C4-2B (cell line): ENCODE measurements around the gene RGMB.

Experiments
- CTCF ChIP-seq: fragments of 450-650 bp; conservative IDR thresholded peaks from 2 replicates; pipeline ENCODE4 v1.5.1; 2017; ENCODE audit warnings: mild to moderate bottlenecking
- ZFX ChIP-seq: fragments of 450-650 bp; IDR thresholded peaks from 2 replicates; pipeline ENCODE4 v1.6.1; 2017

- TF ChIP-seq CTCF (no peak), ZFX (no peak)
These were observed 3.1 kb upstream of the RGMB start for GRCh38 chr5:98770209-98770910.
